B cell (primary cell): ENCODE data around the gene PKNOX2. TPM values are rescaled to one million over a fixed set of nuclear protein-coding genes. Genes with fewer than 3 reads are reported as not detected.

Experiments
- ATAC-seq: fragments of 200-7000 bp; cut with Tn5 transposase; one replicate; pipeline ENCODE4 v1.10.0; 2021; ENCODE audit warnings: low read depth, mild to moderate bottlenecking, moderate number of reproducible peaks, moderate library complexity
- CTCF ChIA-PET: fragments of 350-600 bp; sonication (Branson Sonifier 250); formaldehyde crosslinking; loops from one replicate; lab custom pipeline; 2021; ENCODE audit warnings: antibody characterized with exemption, inconsistent platforms; lab: Charles Lee
- POLR2A ChIA-PET: fragments of 350-600 bp; sonication (Branson Sonifier 250); formaldehyde crosslinking; loops from one replicate; lab custom pipeline; 2021; ENCODE audit warnings: antibody characterized with exemption; lab: Charles Lee
- DNase-seq: peaks from one replicate; pipeline ENCODE4 v3.0.0; 2013
- H2AFZ ChIP-seq: 2 replicates; pipeline ENCODE4 v1.6.1; 2012; ENCODE audit warnings: mild to moderate bottlenecking, low read depth, low read length; ENCODE audit not compliant: insufficient read depth, poor library complexity, severe bottlenecking
- H3K27ac ChIP-seq, 2 donors: 1 replicate in 1 of 2; 2 replicates in 1 of 2; pipeline ENCODE4 v1.5.1; 2012 to 2013; ENCODE audit warnings: low read length in 2 of 2, mild to moderate bottlenecking in 2 of 2, moderate library complexity in 1 of 2
- H3K27me3 ChIP-seq, 4 experiments: fragments of 200-600 bp in 1 of 4; sonication (generic) in 1 of 4; replicated peaks in 1 of 4; 1 replicate in 2 of 4; 2 replicates in 2 of 4; pipeline versions ENCODE4 v1.6.1 to v1.7.0; 2013 to 2016; ENCODE audit warnings: low read length in 3 of 4, mild to moderate bottlenecking in 2 of 4, mixed read lengths in 1 of 4, moderate library complexity in 1 of 4; ENCODE audit not compliant: insufficient read depth in 4 of 4, control insufficient read depth in 3 of 4; ENCODE audit errors: control extremely low read depth in 1 of 4
- H3K36me3 ChIP-seq, 2 experiments: replicated peaks in 1 of 2; 1 replicate in 1 of 2; 2 replicates in 1 of 2; pipeline versions ENCODE4 v1.6.1 to v1.7.1; 2013; ENCODE audit warnings: low read length in 1 of 2; ENCODE audit not compliant: insufficient read depth in 2 of 2, control insufficient read depth in 1 of 2; ENCODE audit errors: control extremely low read depth in 1 of 2, extremely low read depth in 1 of 2
- H3K4me1 ChIP-seq, 2 donors: fragments of 200-600 bp in 1 of 2; sonication (generic) in 1 of 2; 1 replicate in 1 of 2; 2 replicates in 1 of 2; pipeline versions ENCODE4 v1.5.1 to v1.6.1; 2013 to 2017; ENCODE audit warnings: low read length in 2 of 2; ENCODE audit not compliant: control insufficient read depth in 2 of 2, insufficient read depth in 2 of 2
- H3K4me2 ChIP-seq: replicated peaks from 2 replicates; pipeline ENCODE3; 2012; ENCODE audit warnings: mild to moderate bottlenecking, low read depth, low read length; ENCODE audit not compliant: poor library complexity, severe bottlenecking
- H3K4me3 ChIP-seq, 5 experiments: fragments of 200-600 bp in 1 of 5; sonication (generic) in 1 of 5; 1 replicate in 3 of 5; 2 replicates in 2 of 5; pipeline versions ENCODE4 v1.5.1 to v1.7.0; 2011 to 2016; ENCODE audit warnings: low read length in 4 of 5, mild to moderate bottlenecking in 4 of 5, low read depth in 2 of 5, control low read depth in 1 of 5, moderate library complexity in 1 of 5; ENCODE audit not compliant: insufficient read depth in 1 of 5; ENCODE audit errors: control extremely low read depth in 1 of 5, extremely low read depth in 1 of 5
- H3K79me2 ChIP-seq: fragments of 200-600 bp; sonication (generic); one replicate; pipeline ENCODE4 v1.6.0; 2016; ENCODE audit warnings: low read length; ENCODE audit not compliant: control insufficient read depth, insufficient read depth
- H3K9ac ChIP-seq: fragments of 200-600 bp; sonication (generic); 2 replicates; pipeline ENCODE4 v1.6.1; 2017; ENCODE audit warnings: mild to moderate bottlenecking, low read length, moderate library complexity
- H3K9me3 ChIP-seq, 3 donors: one replicate each; pipeline versions ENCODE4 v1.6.1 to v1.7.1; 2013; ENCODE audit warnings: low read length in 2 of 3; ENCODE audit not compliant: control insufficient read depth in 2 of 3, insufficient read depth in 1 of 3; ENCODE audit errors: control extremely low read depth in 1 of 3
- H4K20me1 ChIP-seq: 2 replicates; pipeline ENCODE4 v1.6.0; 2012; ENCODE audit warnings: mild to moderate bottlenecking, low read length; ENCODE audit not compliant: insufficient read depth, control insufficient read depth, poor library complexity, severe bottlenecking
- H3K27ac Mint-ChIP-seq: one replicate; pipeline ENCODE4 v1.8.0; 2021; ENCODE audit warnings: mixed read lengths
- H3K27me3 Mint-ChIP-seq: one replicate; pipeline ENCODE4 v1.8.0; 2021; ENCODE audit warnings: mixed read lengths
- H3K4me1 Mint-ChIP-seq: one replicate; pipeline ENCODE4 v1.8.0; 2021; ENCODE audit warnings: mixed read lengths
- H3K4me3 Mint-ChIP-seq: one replicate; pipeline ENCODE4 v1.8.0; 2021; ENCODE audit warnings: mixed read lengths
- H3K9me3 Mint-ChIP-seq: one replicate; pipeline ENCODE4 v1.8.0; 2022; ENCODE audit warnings: mixed read lengths; ENCODE audit not compliant: insufficient read depth
- CTCF ChIP-seq: fragments of 200-600 bp; IDR thresholded peaks from one replicate; pipeline ENCODE4 v1.8.0; 2022; ENCODE audit warnings: antibody characterized with exemption, mild to moderate bottlenecking
- EZH2 ChIP-seq: IDR thresholded peaks from 2 replicates; pipeline ENCODE4 v1.6.1; 2012; ENCODE audit warnings: borderline replicate concordance, low read depth, mild to moderate bottlenecking, moderate library complexity, low read length; ENCODE audit not compliant: insufficient read depth, poor library complexity, severe bottlenecking
- WGBS: methylation state at CpG from one replicate; pipeline ENCODE4 v1.1.5; 2013; ENCODE audit warnings: missing lambda C conversion rate; ENCODE audit not compliant: insufficient coverage; 5-methylcytosine and 5-hydroxymethylcytosine counted together
- intact Hi-C: fragments of 100-400 bp; cut with micrococcal nuclease; formaldehyde crosslinking; loops from one replicate; pipeline ENCODE4 v1.10.0; 2022
- polyA plus RNA-seq: library from polyadenylated mRNA; depleted of rRNA; stranded (reverse); fragments of >200 nt; gene quantifications from 2 replicates; pipeline ENCODE4 v1.2.3, GENCODE V29; 2012
- total RNA-seq, 2 donors: library from RNA; stranded (reverse); fragments of 120-200 nt in 1 of 2; gene quantifications; 1 replicate in 1 of 2; 2 replicates in 1 of 2; pipeline versions ENCODE4 v1.2.3 to v1.2.4, GENCODE V29; 2013 to 2022

The PKNOX2 gene
- total and polyA plus RNA-seq, 2 donors (not counting 1 experiment from before 2014, with no cell fraction given): not detected

DNA sequence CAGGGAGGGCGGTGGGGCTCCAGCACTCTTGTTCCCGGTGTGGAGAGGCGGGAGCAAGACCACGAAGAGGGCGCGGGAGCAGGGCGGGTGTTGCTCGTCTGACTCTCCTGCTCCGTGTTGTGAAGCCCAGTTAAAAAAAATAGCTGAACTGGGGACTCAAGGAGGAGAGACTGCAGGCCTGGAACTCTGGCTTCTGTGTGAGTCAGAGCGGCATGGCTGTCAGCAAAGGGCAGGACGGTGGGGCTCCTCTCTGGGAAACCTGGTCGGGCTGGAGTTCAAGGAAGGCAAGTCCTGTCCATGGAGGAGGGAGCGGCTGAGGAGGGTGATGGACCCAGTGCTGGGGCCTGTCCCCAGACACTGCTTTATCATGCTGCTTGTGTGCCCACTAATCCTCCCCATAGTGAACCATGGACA, 179.2 kb downstream of the PKNOX2 start:
- Histone ChIP-seq H3K36me3 (no peaks in the 10 kb centered on the region), H3K27me3 (peaks cover 0 to 7% (median 0%) of the 10 kb centered on the region in 4 experiments), H2AFZ (no peak overlapping the region), H3K4me3 (no peak overlapping the region), H3K4me2 (no peak overlapping the region), H3K9ac (no peak overlapping the region), H3K4me1 (peaks cover 0 to 1% of the 10 kb centered on the region in 2 donors), H3K79me2 (no peaks in the 10 kb centered on the region), H3K9me3 (no peaks in the 10 kb centered on the region), H4K20me1 (no peaks in the 10 kb centered on the region), H3K27ac (no peak overlapping the region)
- Mint-ChIP-seq H3K27me3 (peaks cover 23% of the 10 kb centered on the region), H3K4me1 (no peaks in the 10 kb centered on the region), H3K9me3 (no peaks in the 10 kb centered on the region), H3K27ac (no peak overlapping the region), H3K4me3 (no peak overlapping the region)
- no peak for DNase-seq
- no peak for ATAC-seq
- WGBS: 96% methylated on average over 11 of the region's 13 CpGs
- POLR2A ChIA-PET: no interaction called here
- CTCF ChIA-PET: interaction anchor here (2.1 kb wide), 1 partner anchor 10 kb away, joined by 4 read pairs; no protein-coding TSS in a partner anchor
- intact Hi-C loops: no loop called here
- TF ChIP-seq EZH2: no peak
- no peak for TF ChIP-seq CTCF

GRCh38 chr11:125344846-125345420, 180.4 kb downstream of the PKNOX2 start:
- ChIA-PET POLR2A (no interaction called here), CTCF (interaction anchor here (0.6 to 2.1 kb wide), 6 partner anchors 9 to 254 kb away, joined by 3 to 4 read pairs (median 3); no protein-coding TSS in a partner anchor)
- no peak overlapping the region for H3K27ac ChIP-seq
- no peak overlapping the region for H3K4me2 ChIP-seq
- no peak for ATAC-seq
- no peak for DNase-seq
- TF ChIP-seq EZH2: no peak
- TF ChIP-seq CTCF: no peak
- no peak overlapping the region for H2AFZ ChIP-seq
- no peaks in the 10 kb centered on the region for H3K9me3 ChIP-seq
- Mint-ChIP-seq H3K4me1 (no peaks in the 10 kb centered on the region), H3K9me3 (no peaks in the 10 kb centered on the region), H3K27ac (no peak overlapping the region), H3K4me3 (no peak overlapping the region), H3K27me3 (peaks cover 17% of the 10 kb centered on the region)
- no peak overlapping the region for H3K9ac ChIP-seq
- H4K20me1 ChIP-seq: no peaks in the 10 kb centered on the region
- peaks cover 0 to 7% (median 0%) of the 10 kb centered on the region in 4 experiments for H3K27me3 ChIP-seq
- H3K79me2 ChIP-seq: no peaks in the 10 kb centered on the region
- no peaks in the 10 kb centered on the region for H3K36me3 ChIP-seq
- peaks cover 0 to 4% of the 10 kb centered on the region in 2 donors for H3K4me1 ChIP-seq
- intact Hi-C loops: loop anchor here (5.0 kb wide), 1 partner anchor 203 kb away; no protein-coding TSS in a partner anchor
- WGBS: 100% methylated on average over 3 of the region's 4 CpGs
- H3K4me3 ChIP-seq: no peak overlapping the region
